Stomach smooth muscle (tissue), 2 donors: Measurements from ENCODE around the gene NDFIP1.

Experiments
- H3K27ac ChIP-seq: one replicate; pipeline ENCODE4 v1.7.0; 2013; ENCODE audit warnings: mild to moderate bottlenecking, low read length, inconsistent platforms
- H3K27me3 ChIP-seq, 2 donors: one replicate each; pipeline ENCODE4 v1.7.0; 2013; ENCODE audit warnings: low read length in 2 of 2; ENCODE audit not compliant: insufficient read depth in 2 of 2, control insufficient read depth in 1 of 2
- H3K36me3 ChIP-seq, 2 donors: one replicate each; pipeline ENCODE4 v1.7.0; 2013; ENCODE audit warnings: low read length in 2 of 2; ENCODE audit not compliant: control insufficient read depth in 2 of 2, insufficient read depth in 2 of 2
- H3K4me1 ChIP-seq: one replicate; pipeline ENCODE4 v1.7.0; 2013; ENCODE audit warnings: low read length; ENCODE audit not compliant: control insufficient read depth, insufficient read depth
- H3K4me3 ChIP-seq, 2 donors: one replicate each; pipeline ENCODE4 v1.7.0; 2013; ENCODE audit warnings: low read length in 2 of 2
- H3K9ac ChIP-seq, 2 donors: one replicate each; pipeline ENCODE4 v1.7.0; 2013; ENCODE audit warnings: low read length in 2 of 2, mild to moderate bottlenecking in 1 of 2
- H3K9me3 ChIP-seq, 2 donors: one replicate each; pipeline ENCODE4 v1.7.0; 2013; ENCODE audit warnings: low read length in 2 of 2; ENCODE audit not compliant: control insufficient read depth in 2 of 2
- donor health status: healthy.
- donor health status: Pancreatic carcinoma.

NDFIP1 gene

GRCh38 chr5:142095035-142095434 lies 13.5 kb upstream of the NDFIP1 start:
- H3K27ac ChIP-seq: no peak overlapping the region
- no peaks in the 10 kb centered on the region for H3K36me3 ChIP-seq
- H3K4me3 ChIP-seq: no peak overlapping the region
- no peaks in the 10 kb centered on the region for H3K9me3 ChIP-seq
- no peak overlapping the region for H3K9ac ChIP-seq
- no peaks in the 10 kb centered on the region for H3K27me3 ChIP-seq
- H3K4me1 ChIP-seq: no peaks in the 10 kb centered on the region

DNA sequence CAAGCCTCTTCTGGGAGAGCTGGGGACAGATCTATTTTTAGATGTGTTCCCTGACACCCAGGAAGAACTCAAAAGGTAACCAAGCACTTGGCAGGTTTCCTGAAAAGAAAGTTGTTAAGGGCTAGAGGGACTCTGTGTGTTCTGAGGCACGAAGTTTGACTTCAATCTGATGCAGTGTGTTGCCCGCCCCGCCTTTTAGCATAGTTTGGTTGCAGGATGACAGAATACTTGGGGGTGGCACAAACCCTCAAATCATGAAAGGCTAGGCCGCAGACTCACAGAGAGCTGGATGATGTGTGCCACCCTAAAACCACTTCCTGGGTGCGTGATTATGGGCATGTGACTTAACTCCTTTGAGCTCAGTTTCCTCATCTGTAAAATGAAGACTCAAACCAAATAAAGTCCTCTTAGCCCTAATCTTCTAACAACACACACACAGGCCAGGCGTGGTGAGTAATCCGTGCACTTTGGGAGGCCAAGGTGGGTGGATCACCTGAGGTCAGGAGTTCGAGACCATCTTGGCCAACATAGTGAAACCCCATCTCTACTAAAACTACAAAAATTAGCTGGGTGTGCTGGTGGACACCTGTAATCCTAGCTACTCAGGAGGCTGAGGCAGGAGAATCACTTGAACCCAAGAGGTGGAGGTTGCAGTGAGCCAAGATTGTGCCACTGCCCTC lies 12.8 kb upstream of the NDFIP1 start:
- no peaks in the 10 kb centered on the region for H3K36me3 ChIP-seq
- H3K4me3 ChIP-seq: no peak overlapping the region
- H3K27me3 ChIP-seq: no peaks in the 10 kb centered on the region
- no peaks in the 10 kb centered on the region for H3K9me3 ChIP-seq
- H3K9ac ChIP-seq: no peak overlapping the region
- no peak overlapping the region for H3K27ac ChIP-seq
- H3K4me1 ChIP-seq: no peaks in the 10 kb centered on the region

DNA sequence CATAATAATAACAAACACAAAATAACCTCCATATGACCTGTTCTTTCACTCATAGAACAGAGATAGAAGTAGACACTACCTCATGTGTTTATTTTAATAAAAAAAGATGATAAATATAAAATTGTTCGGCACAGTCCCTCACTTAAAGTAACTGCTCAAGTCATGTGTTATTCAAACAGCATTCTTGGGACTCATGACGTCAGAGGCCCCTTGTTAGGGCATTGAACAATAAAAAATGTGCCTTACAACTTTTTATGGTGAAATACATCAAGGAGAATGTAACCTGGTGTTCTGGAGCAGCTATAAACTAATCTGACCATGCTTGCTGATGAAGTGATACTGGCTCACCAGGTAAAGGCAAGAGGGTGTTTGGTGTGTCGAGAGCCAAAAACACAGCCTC lies 12.2 kb upstream of the NDFIP1 start:
- H3K9me3 ChIP-seq: no peaks in the 10 kb centered on the region
- no peaks in the 10 kb centered on the region for H3K27me3 ChIP-seq
- H3K4me1 ChIP-seq: no peaks in the 10 kb centered on the region
- H3K9ac ChIP-seq: no peak overlapping the region
- H3K27ac ChIP-seq: no peak overlapping the region
- no peaks in the 10 kb centered on the region for H3K36me3 ChIP-seq
- no peak overlapping the region for H3K4me3 ChIP-seq

DNA sequence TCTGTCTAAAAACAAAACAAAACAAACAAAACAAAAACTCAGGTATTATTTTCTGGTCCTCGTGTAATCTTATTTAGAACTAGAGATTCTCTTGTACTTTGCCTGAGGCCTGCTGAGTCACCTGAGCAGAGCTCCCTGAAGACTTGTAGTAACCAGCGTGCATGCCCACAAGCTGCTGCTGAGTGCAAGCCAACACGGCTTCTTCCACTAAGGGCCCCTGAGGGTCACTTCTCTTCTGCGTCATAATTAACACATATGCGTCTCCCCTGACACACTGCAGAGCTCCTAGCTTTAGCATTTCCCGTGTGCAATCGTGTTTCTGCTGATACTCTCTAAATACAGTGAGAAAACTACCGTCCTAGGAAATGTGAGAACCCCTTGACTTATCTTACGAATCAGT lies 10.9 kb upstream of the NDFIP1 start:
- no peak overlapping the region for H3K9ac ChIP-seq
- no peaks in the 10 kb centered on the region for H3K9me3 ChIP-seq
- no peak overlapping the region for H3K4me3 ChIP-seq
- no peaks in the 10 kb centered on the region for H3K27me3 ChIP-seq
- no peak overlapping the region for H3K27ac ChIP-seq
- H3K36me3 ChIP-seq: no peaks in the 10 kb centered on the region
- no peaks in the 10 kb centered on the region for H3K4me1 ChIP-seq

- no peaks in the 10 kb centered on the region for H3K36me3 ChIP-seq
- no peaks in the 10 kb centered on the region for H3K27me3 ChIP-seq
- H3K4me3 ChIP-seq: no peak overlapping the region
- H3K9me3 ChIP-seq: no peaks in the 10 kb centered on the region
- H3K4me1 ChIP-seq: no peaks in the 10 kb centered on the region
- no peak overlapping the region for H3K27ac ChIP-seq
- no peak overlapping the region for H3K9ac ChIP-seq
Measured at GRCh38 chr5:142098275-142098674, 10.3 kb upstream of the NDFIP1 start.

DNA sequence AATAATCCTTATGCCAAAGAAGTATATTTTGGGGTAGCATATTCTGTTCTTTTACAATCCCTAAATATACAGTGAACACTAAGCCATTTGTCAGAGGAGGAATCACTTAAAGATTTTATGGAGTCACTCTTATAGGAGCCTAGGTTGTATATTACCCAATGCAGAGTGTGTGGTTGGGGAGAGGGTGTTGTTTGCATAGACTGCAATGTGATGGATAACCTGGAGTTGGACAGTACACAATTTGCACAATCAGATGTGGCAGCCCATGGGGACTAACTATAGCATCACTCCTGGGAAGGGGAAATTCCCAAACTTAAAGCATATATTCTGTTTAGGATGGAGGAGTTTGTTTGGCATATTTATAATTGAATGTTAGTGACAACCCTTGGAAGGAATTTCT lies 9.6 kb upstream of the NDFIP1 start:
- Histone ChIP-seq H3K27ac (no peak overlapping the region), H3K36me3 (no peaks in the 10 kb centered on the region), H3K4me3 (no peak overlapping the region), H3K4me1 (no peaks in the 10 kb centered on the region), H3K9ac (no peak overlapping the region), H3K9me3 (no peaks in the 10 kb centered on the region), H3K27me3 (no peaks in the 10 kb centered on the region)

DNA sequence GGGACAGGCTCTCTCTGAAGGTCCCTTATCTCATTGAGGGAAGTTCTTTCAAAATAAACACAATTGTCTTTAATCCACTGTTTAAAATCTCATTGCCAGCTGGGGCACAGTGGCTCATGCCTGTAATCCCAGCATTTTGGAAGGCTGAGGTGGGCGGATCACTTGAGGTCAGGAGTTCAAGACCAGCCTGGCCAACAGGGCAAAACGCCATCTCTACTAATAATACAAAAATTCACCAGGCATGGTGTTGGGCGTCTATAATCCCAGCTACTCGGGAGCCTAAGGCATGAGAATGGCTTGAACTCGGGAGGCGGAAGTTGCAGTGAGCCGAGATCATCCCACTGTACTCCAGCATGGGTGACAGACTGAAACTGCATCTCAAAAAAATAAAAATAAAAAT lies 8.3 kb upstream of the NDFIP1 start:
- Histone ChIP-seq H3K36me3 (no peaks in the 10 kb centered on the region), H3K27me3 (no peaks in the 10 kb centered on the region), H3K9me3 (no peaks in the 10 kb centered on the region), H3K4me1 (no peaks in the 10 kb centered on the region), H3K27ac (no peak overlapping the region), H3K9ac (no peak overlapping the region), H3K4me3 (no peak overlapping the region)

GRCh38 chr5:142102980-142103740 lies 5.4 kb upstream of the NDFIP1 start:
- H3K4me3 ChIP-seq: no peak overlapping the region
- no peaks in the 10 kb centered on the region for H3K27me3 ChIP-seq
- H3K9me3 ChIP-seq: no peaks in the 10 kb centered on the region
- H3K4me1 ChIP-seq: peaks cover 2% of the 10 kb centered on the region
- no peaks in the 10 kb centered on the region for H3K36me3 ChIP-seq
- no peak overlapping the region for H3K9ac ChIP-seq
- no peak overlapping the region for H3K27ac ChIP-seq

GRCh38 chr5:142104491-142104890 lies 4.1 kb upstream of the NDFIP1 start:
- H3K9ac ChIP-seq: no peak overlapping the region
- H3K27ac ChIP-seq: no peak overlapping the region
- H3K4me1 ChIP-seq: peaks cover 5% of the 10 kb centered on the region
- H3K36me3 ChIP-seq: no peaks in the 10 kb centered on the region
- no peaks in the 10 kb centered on the region for H3K9me3 ChIP-seq
- no peak overlapping the region for H3K4me3 ChIP-seq
- no peaks in the 10 kb centered on the region for H3K27me3 ChIP-seq

GRCh38 chr5:142106061-142106460 lies 2.5 kb upstream of the NDFIP1 start:
- Histone ChIP-seq H3K27me3 (no peaks in the 10 kb centered on the region), H3K36me3 (no peaks in the 10 kb centered on the region), H3K9ac (no peak overlapping the region), H3K27ac (no peak overlapping the region), H3K4me1 (peaks cover 5% of the 10 kb centered on the region), H3K9me3 (no peaks in the 10 kb centered on the region), H3K4me3 (no peak overlapping the region)

GRCh38 chr5:142107036-142107735 lies 1.4 kb upstream of the NDFIP1 start:
- Histone ChIP-seq H3K4me3 (no peak overlapping the region), H3K27me3 (no peaks in the 10 kb centered on the region), H3K27ac (no peak overlapping the region), H3K4me1 (peaks cover 5% of the 10 kb centered on the region), H3K9me3 (no peaks in the 10 kb centered on the region), H3K36me3 (no peaks in the 10 kb centered on the region), H3K9ac (no peak overlapping the region)
